D721Med (cell line): ENCODE results near the gene PLEKHM3.
"Not testable (repeated sequence)": the region's sequence is repeated elsewhere in the genome, so short reads cannot be mapped to it uniquely, and the experiment has no call there.

Source experiments
- DNase-seq: peaks from one replicate; pipeline ENCODE4 v3.0.0; 2011; ENCODE audit warnings: low spot score; ENCODE audit not compliant: insufficient read length
- FAIRE-seq: peaks from 2 replicates; lab custom pipeline; 2011; peaks lifted over from hg19 to GRCh38; lab: Jason Lieb, UNC
- CTCF ChIP-seq: IDR thresholded peaks from 2 replicates; pipeline ENCODE4 v1.5.1; 2012; ENCODE audit warnings: mild to moderate bottlenecking, control low read depth; ENCODE audit not compliant: insufficient read depth; ENCODE audit errors: missing control alignments

Gene PLEKHM3

GRCh38 chr2:207956771-207957170 lies 68.6 kb downstream of the PLEKHM3 start:
- no peak for FAIRE-seq
- no peak for DNase-seq
- no peak for TF ChIP-seq CTCF

- FAIRE-seq (no peak), DNase-seq (no peak)
- no peak for TF ChIP-seq CTCF
Measured at GRCh38 chr2:207955456-207955855, 69.9 kb downstream of the PLEKHM3 start.

- FAIRE-seq = no peak
Measured at GRCh38 chr2:207953354-207953753, 72.0 kb downstream of the PLEKHM3 start.

GRCh38 chr2:207952564-207953345 lies 72.6 kb downstream of the PLEKHM3 start:
- no peak for TF ChIP-seq CTCF
- FAIRE-seq (no peak), DNase-seq (no peak)

More at GRCh38 chr2:207953354-207953753, 72.0 kb downstream of the PLEKHM3 start:
- no peak for TF ChIP-seq CTCF
- DNase-seq = no peak

GRCh38 chr2:207951734-207952470 lies 73.4 kb downstream of the PLEKHM3 start:
- TF ChIP-seq CTCF = no peak
- FAIRE-seq (no peak), DNase-seq (no peak)

GRCh38 chr2:207950761-207951114 lies 74.6 kb downstream of the PLEKHM3 start:
- DNase-seq = no peak
- no peak for TF ChIP-seq CTCF
- FAIRE-seq = no peak

- FAIRE-seq (no peak), DNase-seq (no peak)
Measured at GRCh38 chr2:207950063-207950760, 75.1 kb downstream of the PLEKHM3 start.

GRCh38 chr2:207949245-207949644 lies 76.1 kb downstream of the PLEKHM3 start:
- DNase-seq, FAIRE-seq: not testable (repeated sequence)

More at GRCh38 chr2:207950063-207950760, 75.1 kb downstream of the PLEKHM3 start:
- TF ChIP-seq CTCF = no peak
